ENCODE measurements around the gene HNRNPC. TPM values are rescaled to one million over a fixed set of nuclear protein-coding genes. Genes with fewer than 3 reads are reported as not detected.
"Not testable (repeated sequence)": the region's sequence is repeated elsewhere in the genome, so short reads cannot be mapped to it uniquely, and the experiment has no call there.

The HNRNPC gene
- total and polyA plus RNA-seq, 8 donors: 377 to 903 (median 765) TPM

DNA sequence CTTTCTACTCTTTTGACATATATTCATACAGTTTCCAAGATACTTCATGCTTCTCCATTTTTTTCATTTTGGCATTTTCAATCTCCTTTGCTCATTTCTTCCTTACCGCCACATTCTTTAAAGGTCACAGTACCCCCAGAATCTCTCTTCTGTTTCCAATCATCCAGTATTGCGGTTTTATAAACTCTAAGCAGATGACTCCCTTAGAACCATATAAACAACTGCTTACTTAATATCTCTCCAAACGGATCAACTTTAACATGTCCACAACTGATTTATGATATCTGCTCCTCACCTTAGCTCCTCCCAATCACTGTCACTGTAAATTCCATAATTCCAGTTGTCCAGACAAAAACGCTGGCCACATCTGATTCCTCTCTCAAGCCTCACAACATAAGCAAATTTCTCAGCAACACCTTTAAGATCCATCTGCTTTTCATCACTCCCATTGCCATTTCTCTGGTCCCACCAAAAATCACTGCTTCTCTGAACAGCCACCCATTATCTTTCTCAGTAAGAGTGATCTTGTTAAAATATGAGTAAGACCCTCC, 49.6 kb downstream of the HNRNPC start:
- Histone ChIP-seq H3K4me3 (no peak overlapping the region), H3K27ac (no peak overlapping the region), H3K27me3 (no peaks in the 10 kb centered on the region), H3K36me3 (peaks cover 3 to 100% of the 10 kb centered on the region in 2 donors), H3K4me1 (peaks cover 0 to 55% of the 10 kb centered on the region in 2 donors), H3K9me3 (no peaks in the 10 kb centered on the region)
- ATAC-seq (no peak), DNase-seq (no peak)
- TF ChIP-seq, protein P1, sequence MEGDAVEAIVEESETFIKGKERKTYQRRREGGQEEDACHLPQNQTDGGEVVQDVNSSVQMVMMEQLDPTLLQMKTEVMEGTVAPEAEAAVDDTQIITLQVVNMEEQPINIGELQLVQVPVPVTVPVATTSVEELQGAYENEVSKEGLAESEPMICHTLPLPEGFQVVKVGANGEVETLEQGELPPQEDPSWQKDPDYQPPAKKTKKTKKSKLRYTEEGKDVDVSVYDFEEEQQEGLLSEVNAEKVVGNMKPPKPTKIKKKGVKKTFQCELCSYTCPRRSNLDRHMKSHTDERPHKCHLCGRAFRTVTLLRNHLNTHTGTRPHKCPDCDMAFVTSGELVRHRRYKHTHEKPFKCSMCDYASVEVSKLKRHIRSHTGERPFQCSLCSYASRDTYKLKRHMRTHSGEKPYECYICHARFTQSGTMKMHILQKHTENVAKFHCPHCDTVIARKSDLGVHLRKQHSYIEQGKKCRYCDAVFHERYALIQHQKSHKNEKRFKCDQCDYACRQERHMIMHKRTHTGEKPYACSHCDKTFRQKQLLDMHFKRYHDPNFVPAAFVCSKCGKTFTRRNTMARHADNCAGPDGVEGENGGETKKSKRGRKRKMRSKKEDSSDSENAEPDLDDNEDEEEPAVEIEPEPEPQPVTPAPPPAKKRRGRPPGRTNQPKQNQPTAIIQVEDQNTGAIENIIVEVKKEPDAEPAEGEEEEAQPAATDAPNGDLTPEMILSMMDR (IDR thresholded peaks at IDR 0.05): no peak
- intact Hi-C loops (cut with DNase I): no loop called here

DNA sequence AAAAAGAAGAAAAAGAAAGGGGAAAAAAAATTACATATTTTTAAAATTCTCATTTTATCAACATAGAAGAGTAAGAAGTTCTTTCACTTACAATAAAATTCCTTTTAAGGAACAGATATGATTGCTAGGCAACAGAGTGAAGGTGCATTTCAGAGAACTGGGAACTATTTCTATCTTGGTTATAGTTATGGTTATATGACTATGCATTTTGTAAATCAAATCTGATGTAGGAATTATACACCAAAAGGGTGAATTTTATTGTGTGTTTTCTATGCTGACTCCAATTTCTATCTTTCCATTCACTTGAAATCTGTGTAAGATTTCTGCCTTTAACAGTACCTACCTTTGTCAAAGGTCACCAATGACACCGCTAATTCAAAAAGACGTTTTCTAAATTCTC, 50.1 kb downstream of the HNRNPC start:
- intact Hi-C loops (cut with DNase I): no loop called here
- ATAC-seq (no peak), DNase-seq (no peak)
- Histone ChIP-seq H3K4me3 (no peak overlapping the region), H3K27me3 (no peaks in the 10 kb centered on the region), H3K27ac (no peak overlapping the region), H3K9me3 (no peaks in the 10 kb centered on the region), H3K4me1 (peaks cover 0 to 55% of the 10 kb centered on the region in 2 donors), H3K36me3 (peaks cover 3 to 100% of the 10 kb centered on the region in 2 donors)
- TF ChIP-seq, protein P1 (IDR thresholded peaks at IDR 0.05): no peak

DNA sequence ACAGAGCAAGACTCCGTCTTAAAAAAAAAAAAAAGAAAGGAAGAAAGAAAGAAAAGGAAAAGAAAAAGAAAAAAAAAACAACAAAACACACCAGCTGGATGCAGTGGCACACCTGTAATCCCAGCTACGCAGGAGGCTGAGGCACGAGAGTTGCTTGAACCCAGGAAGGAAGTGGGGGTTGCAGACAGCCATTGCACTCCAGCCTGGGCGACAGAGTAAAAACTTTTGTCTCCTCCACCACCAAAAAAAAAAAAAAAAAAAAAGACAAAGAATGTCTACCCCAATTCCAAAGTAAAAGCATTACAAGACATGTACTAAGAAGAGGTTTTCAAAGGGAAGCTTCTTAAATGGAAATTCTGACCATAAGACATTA, 53.4 kb downstream of the HNRNPC start:
- no peak for DNase-seq
- no peaks in the 10 kb centered on the region for H3K9me3 ChIP-seq
- intact Hi-C loops (cut with DNase I): no loop called here
- no peak overlapping the region for H3K27ac ChIP-seq
- no peak for ATAC-seq
- H3K36me3 ChIP-seq: peaks cover 12 to 100% of the 10 kb centered on the region in 2 donors
- H3K4me3 ChIP-seq: no peak overlapping the region
- peaks cover 0 to 48% of the 10 kb centered on the region in 2 donors for H3K4me1 ChIP-seq
- H3K27me3 ChIP-seq: no peaks in the 10 kb centered on the region
- TF ChIP-seq, protein P1 (IDR thresholded peaks at IDR 0.05): no peak

DNA sequence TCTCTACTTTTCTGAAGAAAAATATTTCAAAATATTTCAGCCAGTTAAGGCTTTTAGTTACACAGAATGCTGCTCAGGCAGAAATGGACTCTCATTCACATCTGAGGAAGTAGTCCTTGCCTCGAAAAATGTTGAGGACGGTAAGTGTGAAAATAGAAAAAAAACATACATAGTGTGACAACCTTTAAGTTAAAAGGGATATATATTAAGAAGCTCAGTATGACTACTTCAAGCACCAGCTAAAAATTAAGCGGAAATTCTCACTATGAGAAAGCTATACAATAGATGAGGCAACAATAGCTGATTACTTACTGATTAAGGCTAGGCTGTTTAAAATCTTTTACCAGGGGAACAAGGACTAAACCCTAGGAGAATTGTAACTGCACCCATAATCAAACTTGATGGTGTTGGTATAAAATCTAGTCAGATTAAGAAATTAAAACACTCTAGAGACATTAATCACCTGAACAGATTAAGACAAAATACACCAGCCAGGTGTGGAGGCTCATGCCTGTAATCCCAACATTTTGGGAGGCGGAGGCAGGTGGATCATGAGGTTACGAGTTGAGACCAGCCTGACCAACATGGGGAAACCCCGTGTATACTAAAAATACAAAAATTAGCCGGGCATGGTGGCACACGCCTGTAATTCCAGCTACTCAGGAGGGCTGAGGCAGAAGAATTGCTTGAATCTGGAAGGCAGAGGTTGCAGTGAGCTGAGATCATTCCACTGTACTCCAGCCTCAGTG, 53.9 kb downstream of the HNRNPC start:
- intact Hi-C loops (cut with DNase I): no loop called here
- TF ChIP-seq, protein P1 (IDR thresholded peaks at IDR 0.05): no peak
- no peak for DNase-seq

DNA sequence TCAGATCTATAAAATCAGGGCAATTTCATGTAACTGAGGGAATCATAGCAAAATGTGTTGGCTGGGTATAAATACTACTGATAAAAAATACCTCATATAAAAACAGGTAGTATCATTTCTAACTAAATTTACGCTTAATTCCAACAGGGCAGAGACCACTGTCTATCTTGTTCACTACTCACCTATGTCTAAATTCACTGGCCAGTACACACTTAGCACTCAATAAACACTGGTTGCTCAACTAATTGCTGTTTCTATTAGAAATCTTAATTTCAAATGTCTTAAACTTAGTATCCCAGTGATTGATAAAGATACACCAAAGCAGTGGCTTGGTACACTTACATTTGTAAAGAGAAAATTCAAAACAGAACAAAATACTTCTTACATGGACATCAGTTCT, 55.6 kb downstream of the HNRNPC start:
- TF ChIP-seq, protein P1 (IDR thresholded peaks at IDR 0.05): no peak
- Histone ChIP-seq H3K4me1 (peaks cover 0 to 34% of the 10 kb centered on the region in 2 donors), H3K4me3 (no peak overlapping the region), H3K36me3 (peaks cover 9 to 99% of the 10 kb centered on the region in 2 donors), H3K27me3 (no peaks in the 10 kb centered on the region), H3K9me3 (no peaks in the 10 kb centered on the region), H3K27ac (no peak overlapping the region)
- intact Hi-C loops (cut with DNase I): no loop called here
- DNase-seq (no peak), ATAC-seq (no peak)

More for the DNA sequence above, 53.9 kb downstream of the HNRNPC start:
- no peak overlapping the region for H3K27ac ChIP-seq
- H3K4me1 ChIP-seq: peaks cover 0 to 44% of the 10 kb centered on the region in 2 donors
- H3K4me3 ChIP-seq: no peak overlapping the region
- no peaks in the 10 kb centered on the region for H3K9me3 ChIP-seq
- peaks cover 12 to 99% of the 10 kb centered on the region in 2 donors for H3K36me3 ChIP-seq
- no peaks in the 10 kb centered on the region for H3K27me3 ChIP-seq
- ATAC-seq: no peak

DNA sequence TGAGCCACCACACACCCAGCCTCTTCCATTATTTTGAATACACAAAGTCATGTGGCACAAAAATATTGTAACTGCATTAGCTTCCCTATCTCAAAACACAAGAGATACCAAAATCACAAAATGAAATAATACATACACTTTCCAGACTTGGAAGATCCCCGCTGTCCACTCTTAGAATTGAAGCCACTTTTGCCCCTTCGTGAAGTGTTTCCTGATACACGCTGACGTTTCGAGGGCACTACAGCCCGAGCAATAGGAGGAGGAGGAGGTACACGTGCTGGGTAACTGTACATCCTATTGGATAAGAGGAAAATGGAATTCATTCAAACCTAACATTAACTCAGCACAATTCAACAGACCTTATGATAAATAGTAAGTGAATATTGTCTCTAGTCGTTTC, 56.4 kb downstream of the HNRNPC start:
- H3K9me3 ChIP-seq; H3K4me3 ChIP-seq; intact Hi-C loops (cut with DNase I); H3K27me3 ChIP-seq; H3K27ac ChIP-seq; DNase-seq; ATAC-seq: not testable (repeated sequence)
- H3K36me3 ChIP-seq: peaks cover 9 to 99% of the 10 kb centered on the region in 2 donors
- H3K4me1 ChIP-seq: peaks cover 0 to 29% of the 10 kb centered on the region in 2 donors
